Cardiac septum (tissue), 1 donor: ENCODE measurements around the gene P4HA3. TPM values are rescaled to one million over a fixed set of nuclear protein-coding genes. Genes with fewer than 3 reads are reported as not detected.
"Not testable (repeated sequence)": the region's sequence is repeated elsewhere in the genome, so short reads cannot be mapped to it uniquely, and the experiment has no call there.

ENCODE experiments used
- DNase-seq: peaks from one replicate; pipeline ENCODE4 v3.0.0-alpha.2; 2020; ENCODE audit warnings: low spot score
- intact Hi-C: fragments of 100-400 bp; cut with DNase I; formaldehyde crosslinking; loops from one replicate; pipeline ENCODE4 v1.14.0; 2022
- long read RNA-seq: library from polyadenylated mRNA; unstranded; transcript quantifications from one replicate; pipeline ENCODE4 v2.0.0, GENCODE V29; 2021
- total RNA-seq: library from RNA; stranded (reverse); fragmentation: NEBNext Ultra II Directional; extraction: Animal tissue kit (Norgen Biotek cat#: 25700); gene quantifications from one replicate; pipeline ENCODE4 v1.2.1, GENCODE V29; 2021
- donor health status: DM: no; HTN: no; CAD: no.

P4HA3 gene
- 0.54 TPM for total RNA-seq
- long read RNA-seq, partial matches to known transcripts: 0 of 12 reads
- long read RNA-seq, other reads (novel, unspliced or antisense): 11 of 12 reads

GRCh38 chr11:74311352-74311926, at the start of gene P4HA3:
Gene P4HA3 (minus strand): TSS chr11:74311640. CDS start chr11:74311611, 29 bp downstream.
- intact Hi-C loops: no loop called here
- DNase-seq: peak; percentile 90

DNA sequence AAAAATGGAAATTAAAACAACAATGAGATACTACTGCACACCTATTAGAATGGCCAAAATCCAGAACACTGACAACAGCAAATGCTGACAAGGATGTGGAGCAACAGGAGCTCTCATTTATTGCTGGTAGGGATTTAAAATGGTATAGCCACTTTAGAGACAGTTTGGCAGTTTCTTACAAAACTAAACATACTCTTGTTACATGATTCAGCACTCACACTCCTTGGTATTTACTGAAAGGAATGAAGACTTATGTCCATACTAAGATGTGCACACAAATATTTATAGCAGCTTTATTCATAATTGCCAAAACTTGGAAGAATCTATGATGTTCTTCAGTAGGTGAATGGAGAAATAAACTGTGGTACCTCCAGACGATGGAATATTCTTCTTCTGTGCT, 46.0 kb upstream of the P4HA3 start:
- DNase-seq: no peak

GRCh38 chr11:74355626-74356025, 44.2 kb upstream of the P4HA3 start:
- no peak for DNase-seq
- intact Hi-C loops: no loop called here

More for the DNA sequence above, 46.0 kb upstream of the P4HA3 start:
- intact Hi-C loops: no loop called here

DNA sequence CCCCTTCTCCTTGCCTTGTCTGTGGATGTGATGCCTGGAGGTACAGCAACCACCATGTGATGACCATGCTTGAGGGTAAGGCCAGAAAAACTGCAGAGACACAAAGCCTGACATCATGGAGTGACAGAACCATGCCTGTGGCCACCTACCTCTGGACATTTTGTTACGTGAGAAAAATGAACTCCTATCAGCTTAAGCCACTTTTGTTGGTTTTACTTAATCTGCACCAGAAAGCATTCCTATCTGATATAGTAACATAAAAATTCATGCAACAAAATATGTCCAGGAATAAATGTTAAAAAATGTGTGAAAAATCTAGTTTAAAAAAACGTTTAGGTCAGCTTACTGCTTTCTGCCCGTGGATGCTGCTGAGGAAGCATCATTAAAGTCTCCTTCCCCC, 42.6 kb upstream of the P4HA3 start:
- intact Hi-C loops: no loop called here
- no peak for DNase-seq

GRCh38 chr11:74347381-74347780, 35.9 kb upstream of the P4HA3 start:
- no peak for DNase-seq
- intact Hi-C loops: no loop called here

- DNase-seq: no peak
- intact Hi-C loops: no loop called here
Measured at GRCh38 chr11:74345420-74345819, 34.0 kb upstream of the P4HA3 start.

- intact Hi-C loops: no loop called here
- DNase-seq: no peak
Measured at GRCh38 chr11:74341921-74342320, 30.5 kb upstream of the P4HA3 start.

DNA sequence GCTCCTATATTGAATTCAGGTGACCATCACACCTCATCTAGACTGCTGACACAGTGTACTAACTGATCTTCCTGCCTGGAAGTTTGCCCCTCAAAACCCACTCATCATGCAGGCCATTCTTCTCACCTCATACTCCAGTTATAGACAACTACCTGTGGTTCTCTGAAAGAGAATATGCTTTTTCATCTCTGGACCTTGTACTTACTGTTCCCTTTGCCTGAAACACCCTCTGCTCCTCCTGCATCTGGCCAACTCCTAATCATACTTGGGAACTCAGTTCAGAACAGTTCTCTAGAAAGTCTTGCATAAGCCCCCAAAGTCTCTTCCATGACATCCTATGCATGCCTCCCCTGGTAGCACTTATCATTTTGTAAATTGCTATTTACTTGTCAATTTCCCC, 28.2 kb upstream of the P4HA3 start:
- DNase-seq: no peak
- intact Hi-C loops: no loop called here

DNA sequence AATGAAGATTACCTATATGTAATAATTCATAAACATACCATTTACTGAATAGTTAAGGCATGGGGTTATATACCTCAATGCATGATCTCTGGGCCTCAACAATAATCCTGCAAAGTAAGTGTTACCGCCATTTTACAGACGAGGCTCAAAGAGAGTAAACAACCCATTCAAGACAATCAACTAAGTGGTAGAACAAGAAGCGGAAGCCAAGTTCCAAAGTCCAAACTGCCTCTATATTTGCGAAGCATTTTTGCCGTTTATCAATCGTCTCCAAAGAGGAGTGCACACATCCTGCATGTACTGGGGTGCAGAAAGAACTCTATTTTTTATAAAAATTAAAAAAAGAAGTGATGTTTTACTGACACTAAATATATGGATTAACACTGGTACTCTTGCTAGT, 27.5 kb upstream of the P4HA3 start:
- DNase-seq: no peak
- intact Hi-C loops: no loop called here

- intact Hi-C loops: no loop called here
- DNase-seq: no peak
Measured at GRCh38 chr11:74333193-74333592, 21.8 kb upstream of the P4HA3 start.

DNA sequence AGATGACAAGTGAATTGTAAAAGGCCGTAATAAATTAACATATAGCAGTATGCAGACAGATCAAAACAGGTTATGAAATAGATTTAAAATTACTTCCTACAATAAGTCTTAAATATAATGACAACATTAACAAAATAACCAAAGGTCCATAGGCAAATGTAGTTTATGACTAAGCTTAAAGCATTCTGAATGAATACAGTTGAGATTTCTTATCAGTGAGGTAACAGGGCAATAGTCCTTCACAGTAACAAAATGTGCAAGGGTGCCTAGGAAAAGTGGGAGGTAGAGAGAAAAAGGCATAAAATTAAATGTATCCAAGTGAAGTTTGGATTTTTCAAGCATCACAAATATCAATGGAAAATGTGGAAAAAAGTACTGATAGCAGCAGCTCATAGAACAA, 20.9 kb upstream of the P4HA3 start:
- no peak for DNase-seq
- intact Hi-C loops: no loop called here

DNA sequence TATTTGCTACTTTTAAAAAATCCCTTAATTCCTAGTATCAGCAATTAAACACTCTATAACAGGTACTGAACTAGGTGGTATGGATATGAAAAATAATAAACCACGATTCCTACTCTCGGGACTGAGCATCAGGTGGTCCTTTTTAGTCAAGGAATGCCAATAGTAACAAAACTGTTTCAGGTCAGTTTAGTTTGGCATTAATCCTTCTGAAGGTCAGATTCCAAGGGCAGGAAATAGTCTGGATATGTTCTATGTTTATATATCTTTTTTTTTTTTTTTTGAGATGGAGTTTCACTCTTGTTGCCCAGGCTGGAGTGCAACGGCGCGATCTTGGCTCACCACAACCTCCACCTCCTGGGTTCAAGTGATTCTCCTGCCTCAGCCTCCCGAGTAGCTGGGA, 19.6 kb upstream of the P4HA3 start:
- intact Hi-C loops, DNase-seq: not testable (repeated sequence)

DNA sequence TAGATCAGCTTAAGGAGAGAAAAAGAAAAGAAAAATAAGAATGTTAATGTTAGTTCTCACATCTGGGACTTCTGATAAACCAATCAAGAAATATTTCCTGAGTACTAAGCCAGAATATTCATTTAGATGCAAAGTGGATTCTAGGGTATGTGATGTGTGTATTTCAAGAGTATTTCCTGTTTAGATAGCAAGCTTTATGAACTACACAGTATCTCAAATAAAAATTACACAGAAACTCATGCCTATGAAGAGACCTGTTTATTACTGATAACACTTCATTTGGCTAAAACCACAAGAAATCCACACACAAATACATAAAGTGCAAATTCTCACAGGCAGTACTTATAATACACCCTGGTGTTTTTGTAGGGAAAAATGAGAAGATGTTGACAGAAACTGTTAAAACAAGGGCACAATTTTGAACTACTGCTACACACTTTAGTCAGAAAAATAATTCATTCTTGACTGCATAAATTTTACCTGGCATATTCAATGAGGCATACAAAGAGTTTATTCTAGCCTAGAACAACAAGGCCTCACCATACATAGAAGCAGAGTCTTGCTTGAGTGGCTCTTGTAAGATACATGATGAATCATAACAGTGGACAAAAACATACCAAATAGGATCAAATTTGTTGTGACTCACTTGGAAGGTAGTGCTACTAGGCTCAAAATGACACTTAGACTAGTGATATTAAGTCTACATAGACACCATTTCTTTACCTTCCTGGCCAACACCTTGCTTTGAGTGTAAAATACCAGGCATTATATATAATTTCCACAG, 18.8 kb upstream of the P4HA3 start:
- DNase-seq: no peak
- intact Hi-C loops: no loop called here

GRCh38 chr11:74327076-74327475, 15.6 kb upstream of the P4HA3 start:
- intact Hi-C loops: loop anchor here (10.0 kb wide), 3 partner anchors 68 to 362 kb away; partner anchors contain the start of gene PGM2L1
- no peak for DNase-seq

DNA sequence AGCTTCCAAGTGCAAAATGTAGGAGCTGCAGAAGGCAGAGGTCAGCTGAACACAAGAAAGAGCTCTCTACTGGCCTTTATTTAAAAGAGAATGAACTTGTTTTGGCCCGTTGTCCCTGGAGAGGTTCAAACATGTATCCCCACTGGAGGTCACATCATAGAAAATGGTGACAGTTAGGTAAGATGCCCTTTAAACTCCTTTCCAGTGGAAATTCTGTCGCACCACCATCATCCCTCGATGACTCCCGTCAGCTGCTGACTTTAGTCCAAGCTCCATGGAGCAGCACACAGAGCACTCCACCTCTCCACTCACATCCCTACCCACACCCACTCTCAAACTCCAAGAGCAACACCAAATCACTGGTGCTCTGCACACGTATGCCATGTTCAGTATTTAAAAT, 15.2 kb upstream of the P4HA3 start:
- intact Hi-C loops: loop anchor here (10.0 kb wide), 3 partner anchors 68 to 362 kb away; partner anchors contain the start of gene PGM2L1
- DNase-seq: no peak

- intact Hi-C loops: loop anchor here (10.0 kb wide), 3 partner anchors 69 to 361 kb away; partner anchors contain the start of gene PGM2L1
- peak; percentile 89 for DNase-seq
Measured at GRCh38 chr11:74325649-74326645, 14.5 kb upstream of the P4HA3 start.

GRCh38 chr11:74322667-74323066, 11.2 kb upstream of the P4HA3 start:
- intact Hi-C loops: loop anchor here (10.0 kb wide), 3 partner anchors 68 to 358 kb away; partner anchors contain the start of gene PGM2L1
- DNase-seq: peak; percentile 86

DNA sequence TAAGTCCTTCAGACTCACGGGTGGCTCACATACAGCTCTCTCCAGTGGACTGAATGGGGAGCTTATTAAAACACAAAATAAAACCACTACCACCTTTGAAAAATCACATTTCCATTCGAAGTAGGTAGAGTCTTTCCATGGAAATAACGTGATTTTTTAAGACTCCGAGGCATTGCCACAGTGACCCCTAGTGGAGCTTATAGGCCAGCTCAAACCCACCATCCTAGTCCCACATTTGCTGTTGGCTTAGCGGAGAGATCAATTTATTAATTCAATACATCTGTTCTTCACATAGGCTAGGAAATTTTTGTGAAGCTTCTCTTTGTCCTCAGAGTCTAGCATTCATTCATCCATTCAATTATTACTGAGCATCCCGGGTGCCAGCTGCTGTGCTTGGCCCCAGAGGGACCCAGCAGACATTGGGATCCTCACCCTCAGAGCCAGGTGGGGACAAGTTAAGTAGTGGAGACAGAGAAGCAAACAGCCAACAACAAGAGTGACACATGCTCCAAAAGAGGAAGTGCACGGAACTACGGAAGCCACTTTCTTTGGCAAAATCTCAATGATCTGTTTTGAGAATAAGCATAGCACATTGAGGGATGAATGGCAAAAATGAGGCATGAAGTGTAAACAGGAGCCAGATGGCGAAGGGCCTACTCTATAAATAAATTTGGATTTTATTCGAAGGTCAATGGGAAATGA, 10.2 kb upstream of the P4HA3 start:
- no peak for DNase-seq
- intact Hi-C loops: loop anchor here (10.0 kb wide), 3 partner anchors 67 to 357 kb away; partner anchors contain the start of gene PGM2L1

DNA sequence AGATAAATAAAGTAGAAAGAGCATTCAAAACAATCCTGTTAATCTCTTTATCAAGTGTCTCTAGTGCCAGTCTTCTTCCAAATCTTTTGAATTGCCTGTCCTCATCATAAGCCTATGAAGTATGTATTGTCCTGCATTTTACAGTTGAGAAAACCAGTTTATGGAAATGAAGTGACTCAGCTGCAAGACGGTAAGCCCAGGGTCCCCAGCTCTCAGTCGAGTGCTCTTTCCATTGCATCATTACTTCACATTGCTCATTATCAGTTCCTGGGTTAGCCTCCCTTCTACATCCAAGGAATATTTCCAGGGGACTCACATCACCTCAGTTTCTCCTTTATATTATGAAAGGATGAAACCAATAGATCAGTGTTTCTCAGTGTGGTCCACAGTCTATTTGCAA, 9.1 kb upstream of the P4HA3 start:
- intact Hi-C loops: loop anchor here (10.0 kb wide), 3 partner anchors 66 to 356 kb away; partner anchors contain the start of gene PGM2L1
- no peak for DNase-seq
